Stimulated activated CD4-positive, alpha-beta T cell treated with anti-CD3 and anti-CD28 coated beads, TNF-alpha, amount 100 ng/mL, for 4 hours (primary cell): ENCODE data around the gene PCNA.
A peak's percentile ranks its signal among the peaks of the same experiment; 100 is the strongest.
"Not testable (repeated sequence)": the region's sequence is repeated elsewhere in the genome, so short reads cannot be mapped to it uniquely, and the experiment has no call there.

Experiments used
- DNase-seq, 3 experiments: peaks; one replicate each; pipeline ENCODE4 v3.0.0-alpha.2; 2020; ENCODE audit warnings: low read depth in 3 of 3

PCNA gene

DNA sequence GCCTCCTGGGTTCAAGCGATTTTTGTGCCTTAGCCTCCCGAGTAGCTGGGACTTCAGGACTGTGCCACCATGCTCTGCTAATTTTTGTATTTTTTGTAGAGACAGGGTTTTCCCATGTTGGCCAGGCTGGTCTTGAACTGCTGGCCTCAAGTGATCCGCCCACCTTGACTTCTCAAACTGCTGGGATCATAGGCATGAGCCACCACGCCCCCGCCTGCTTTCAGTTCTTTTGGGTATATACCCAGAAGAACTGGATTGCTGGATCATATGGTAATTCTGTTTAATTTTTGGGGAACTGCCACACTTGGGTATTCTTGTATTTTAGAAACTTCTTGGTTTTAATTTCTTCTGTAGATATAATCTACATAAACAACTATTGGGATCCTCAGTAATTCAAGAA is 24.1 kb upstream of the PCNA start:
- DNase-seq, result no peak

- no peak for DNase-seq
Observed at GRCh38 chr20:5141615-5142014, 21.9 kb upstream of the PCNA start.

DNA sequence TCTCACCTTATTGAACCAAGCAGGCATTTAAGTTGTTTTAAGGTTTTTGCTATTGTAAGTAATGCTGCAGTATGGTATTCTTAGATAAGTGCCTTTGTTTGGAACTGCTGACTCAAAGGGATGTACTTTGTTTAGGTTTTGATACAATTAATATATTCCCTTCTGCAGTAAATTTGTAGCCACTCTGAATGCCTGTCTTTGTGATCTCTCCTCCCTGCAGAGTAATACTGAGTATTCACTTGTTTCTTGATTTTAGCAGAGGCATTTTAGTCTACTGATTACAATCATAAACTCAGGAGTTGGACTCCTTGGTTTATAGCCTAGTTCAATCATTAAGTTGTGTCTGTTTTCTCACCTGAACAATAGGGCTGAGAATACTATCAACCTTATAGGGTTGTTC is 20.4 kb upstream of the PCNA start:
- no peak for DNase-seq

GRCh38 chr20:5136096-5136495 is 16.3 kb upstream of the PCNA start:
- no peak for DNase-seq

GRCh38 chr20:5135363-5136012 is 15.7 kb upstream of the PCNA start:
- DNase-seq, result no peak

- DNase-seq, result no peak
Observed at GRCh38 chr20:5133998-5134397, 14.2 kb upstream of the PCNA start.

GRCh38 chr20:5131502-5131901 is 11.7 kb upstream of the PCNA start:
- DNase-seq, result no peak

DNA sequence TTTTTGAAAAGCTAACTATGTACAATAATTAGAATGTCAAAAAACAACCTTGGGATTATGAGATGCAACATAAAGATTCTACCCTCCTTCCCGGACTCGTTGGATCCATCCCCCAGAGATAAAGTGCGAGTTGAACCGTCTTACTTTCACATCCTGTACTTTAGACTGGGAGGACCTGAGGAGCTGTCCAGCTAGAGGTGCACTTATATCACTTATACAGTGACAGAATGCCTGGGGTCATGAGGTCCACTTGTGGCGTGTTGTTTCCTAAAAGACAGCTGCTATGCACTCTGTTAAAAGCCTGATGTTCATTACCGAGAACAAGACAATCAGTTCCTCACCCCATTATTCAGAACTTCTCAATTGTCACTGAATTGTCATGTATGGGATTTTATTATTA is 9.1 kb upstream of the PCNA start:
- no peak for DNase-seq

DNA sequence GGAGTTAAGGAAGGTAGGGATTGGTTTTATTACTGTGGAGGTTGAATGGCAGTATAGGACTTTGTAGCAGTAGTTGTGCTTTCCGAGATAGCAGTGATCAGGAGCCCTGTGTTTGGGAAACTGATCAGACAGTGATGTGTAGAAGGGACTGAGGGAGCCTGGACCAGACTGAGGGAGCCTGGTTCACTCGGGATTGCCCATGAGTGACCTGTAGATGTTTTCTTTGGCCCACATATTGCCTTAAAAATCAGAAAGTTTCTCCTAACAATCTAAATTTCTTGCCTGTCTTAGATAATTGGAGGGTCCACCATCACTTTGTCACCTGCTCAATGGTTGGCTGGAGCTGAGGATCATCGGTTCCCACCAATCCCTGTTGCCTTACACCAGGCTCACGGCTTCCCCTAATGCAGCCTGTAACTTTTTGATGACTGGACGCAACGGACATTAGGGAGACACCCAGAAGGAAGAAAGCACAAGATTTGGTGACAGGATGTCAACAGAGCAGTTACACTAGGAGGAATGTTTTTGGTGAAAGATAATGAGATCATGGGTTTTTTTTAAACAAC is 8.2 kb upstream of the PCNA start:
- no peak for DNase-seq

GRCh38 chr20:5127204-5127858 is 7.6 kb upstream of the PCNA start:
- peak; percentile 36 to 43 (median 37) for DNase-seq

DNA sequence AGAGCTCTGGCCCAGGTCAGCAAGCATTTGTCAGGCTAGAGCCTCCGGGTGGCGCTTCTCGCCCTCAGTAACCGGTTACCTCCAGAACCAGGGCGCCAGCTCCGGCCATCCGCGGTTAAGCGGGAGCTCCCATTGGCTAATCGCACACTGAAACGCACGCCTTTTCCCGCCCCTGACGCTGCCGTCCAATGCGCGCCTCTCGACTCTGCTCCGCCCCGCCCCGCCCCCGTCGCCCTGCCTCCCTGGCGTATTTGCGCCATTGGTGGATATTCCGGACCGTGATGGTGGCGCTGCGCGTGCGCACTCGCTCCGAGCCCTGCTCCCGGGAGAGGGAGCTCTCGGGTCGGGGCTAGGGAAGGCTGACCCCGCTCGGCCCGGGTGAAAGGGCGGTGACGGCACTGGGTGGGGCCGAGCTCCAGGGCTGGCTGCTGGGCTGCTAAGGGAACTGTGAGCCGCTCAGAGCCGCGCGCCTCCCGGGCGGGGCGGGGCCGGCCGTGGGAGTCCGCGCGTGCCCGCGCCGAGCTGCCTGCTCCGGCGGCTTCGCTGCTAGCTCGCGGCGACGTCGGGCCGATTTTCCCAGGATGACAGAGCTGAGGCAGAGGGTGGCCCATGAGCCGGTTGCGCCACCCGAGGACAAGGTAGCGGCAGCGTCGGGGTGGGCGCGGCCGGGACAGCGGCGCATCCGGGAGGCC is 6.9 kb upstream of the PCNA start, which contains the start of gene CDS2:
TSS of gene CDS2 (plus strand) at position 497 of the 692 bp plus-strand sequence. CDS start at position 582, 85 bp downstream.
- DNase-seq, result peak; percentile 100

- no peak for DNase-seq
Observed at GRCh38 chr20:5122873-5123260, 3.1 kb upstream of the PCNA start.

GRCh38 chr20:5120185-5120476 is 373 bp upstream of the PCNA start:
- DNase-seq, result no peak

DNA sequence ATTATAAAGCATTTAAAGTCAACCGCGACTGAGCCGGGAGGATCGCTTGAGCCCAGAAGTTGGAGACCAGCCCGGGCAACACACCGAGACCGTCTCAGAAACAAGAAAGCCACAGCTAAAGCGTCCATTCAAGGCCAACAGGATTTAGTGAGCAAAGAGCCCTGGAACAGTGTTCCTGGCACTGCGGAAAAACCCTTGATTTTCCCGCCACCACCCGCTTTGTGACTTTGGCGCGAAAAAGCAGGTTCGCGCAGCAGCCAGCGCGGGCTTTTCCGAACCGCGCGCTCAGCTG is 669 bp downstream of the PCNA start:
- DNase-seq, result no peak

- DNase-seq, result no peak
Observed at GRCh38 chr20:5118220-5119142, 1.3 kb downstream of the PCNA start.

- DNase-seq, result no peak
Observed at GRCh38 chr20:5116875-5117274, 2.9 kb downstream of the PCNA start.

DNA sequence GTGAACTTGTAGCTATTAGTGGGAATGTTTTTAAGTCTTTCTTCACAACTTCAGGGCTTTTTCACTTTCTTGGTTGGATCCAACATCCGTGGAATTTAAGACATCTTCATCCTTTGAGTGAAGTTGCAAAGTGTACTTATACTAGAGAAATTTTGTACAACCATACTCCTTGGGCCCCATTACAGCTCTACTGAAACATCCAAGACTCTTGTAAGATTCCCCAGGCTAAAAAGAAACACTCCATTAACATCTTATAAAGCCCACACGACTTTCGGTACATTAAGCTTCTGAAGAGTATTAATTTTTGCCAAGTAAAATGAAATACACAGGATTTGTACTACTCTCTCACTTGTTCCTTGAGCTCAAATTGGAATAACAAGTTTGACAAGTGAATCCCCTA is 5.4 kb downstream of the PCNA start:
- no peak for DNase-seq

DNA sequence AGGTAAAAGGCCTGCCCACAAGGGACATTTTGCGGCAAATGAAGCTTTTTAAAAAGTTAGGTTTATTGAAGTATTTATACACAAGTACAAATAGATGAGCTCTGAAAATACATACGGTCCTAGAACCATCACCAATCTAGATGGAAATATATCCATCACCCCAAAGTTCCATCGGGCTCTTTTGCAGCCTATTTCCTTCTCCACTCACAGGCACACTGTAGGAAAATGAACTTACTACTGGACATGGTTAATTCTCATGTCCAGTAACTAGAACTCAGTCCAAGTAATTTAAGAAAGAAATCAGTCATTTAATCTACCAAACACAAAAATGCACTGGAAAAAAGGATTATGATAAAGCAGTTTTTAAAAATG is 6.2 kb downstream of the PCNA start:
- no peak for DNase-seq

DNA sequence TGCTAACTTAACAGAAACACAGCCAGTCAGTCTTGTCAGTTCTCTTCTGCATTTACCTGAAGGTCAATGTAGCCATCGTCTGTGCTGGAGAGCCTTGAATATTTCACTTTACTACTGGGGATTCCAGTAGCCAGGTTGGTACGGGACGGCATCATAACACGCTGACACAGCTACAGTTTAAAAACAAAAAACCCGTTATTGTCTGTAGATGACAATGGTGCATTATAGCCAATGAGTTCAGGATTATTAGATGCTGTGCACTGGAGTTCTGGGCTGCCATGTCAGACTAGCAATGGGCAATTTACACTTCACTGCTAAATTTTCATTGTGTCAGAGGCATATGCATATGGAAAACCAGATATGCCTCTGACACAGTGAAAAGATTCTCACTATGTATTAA is 10.5 kb downstream of the PCNA start:
- DNase-seq, result no peak

DNA sequence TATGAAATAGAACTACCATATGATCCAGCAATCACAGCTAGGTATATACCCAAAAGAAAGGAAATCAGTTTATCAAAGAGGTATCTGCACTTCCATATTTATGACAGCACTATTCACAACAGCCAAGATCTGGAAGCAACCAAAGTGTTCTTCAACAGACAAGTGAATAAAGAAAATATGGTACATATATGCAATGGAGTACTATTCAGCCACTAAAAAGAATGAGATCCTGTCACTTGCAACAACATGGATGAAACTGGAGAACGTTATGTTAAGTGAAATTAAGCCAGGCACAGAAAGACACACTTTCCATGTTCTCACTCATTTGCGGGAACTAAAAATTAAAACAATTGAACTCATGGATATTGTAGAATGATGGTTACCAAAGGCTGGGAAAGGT is 15.3 kb downstream of the PCNA start:
- no peak for DNase-seq

DNA sequence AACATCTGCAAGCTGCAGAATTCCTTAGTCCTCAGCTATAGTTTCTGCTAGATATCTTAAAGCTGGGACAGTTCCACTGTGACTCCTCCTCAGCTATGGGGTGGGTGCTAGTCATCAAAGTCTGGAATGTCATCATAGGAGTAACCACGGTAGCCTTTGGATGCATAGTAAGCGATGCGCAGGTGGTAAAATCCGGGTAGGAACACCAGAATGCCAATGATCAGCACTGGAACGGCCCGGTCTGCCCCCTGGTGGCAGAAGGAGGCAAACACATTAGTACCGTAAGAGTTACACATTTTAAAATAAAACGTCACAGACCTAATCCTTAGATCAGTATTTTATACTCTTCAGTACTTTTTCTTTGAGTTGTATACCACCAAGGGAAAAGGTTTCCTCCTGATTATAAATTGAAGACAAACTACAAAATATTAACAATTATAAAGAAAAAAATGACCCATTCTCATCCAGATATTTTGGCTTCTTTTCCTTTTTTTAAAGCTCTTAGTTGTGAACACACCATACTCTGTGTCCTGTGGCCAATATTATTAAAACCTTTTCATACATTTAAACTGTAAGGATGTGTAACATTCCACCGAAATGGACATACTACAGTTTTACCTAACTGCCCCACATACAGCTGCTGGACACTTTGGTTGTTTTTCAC is 18.9 kb downstream of the PCNA start:
- peak; percentile 52 to 68 (median 53) for DNase-seq

DNA sequence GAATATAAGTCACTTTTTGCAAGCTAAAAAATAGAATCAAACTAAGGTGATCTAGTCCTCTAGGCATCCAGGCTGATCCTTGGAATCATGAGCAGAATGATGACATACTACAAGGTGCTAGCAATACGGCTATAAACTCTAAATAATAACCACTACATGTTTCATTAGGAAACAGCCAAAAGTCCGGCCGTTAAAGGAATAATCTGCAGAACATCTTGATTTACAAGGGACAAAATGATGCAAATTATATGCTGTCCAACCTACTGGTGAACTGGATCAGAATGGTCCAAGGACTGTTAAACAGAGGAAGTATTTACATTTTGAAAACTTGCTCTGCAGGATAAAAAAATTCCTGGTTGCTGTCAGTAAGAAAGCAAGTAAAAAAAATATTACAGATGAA is 19.8 kb downstream of the PCNA start:
- not testable (repeated sequence) for DNase-seq
